Neural progenitor cell (in vitro differentiated cells): Measurements from ENCODE around the gene CAD.

Experiments
- EZH2 ChIP-seq: fragments of 200-600 bp; sonication (generic); IDR thresholded peaks from 2 replicates; pipeline ENCODE4 v1.6.1; 2017; ENCODE audit warnings: antibody characterized with exemption, mild to moderate bottlenecking, moderate library complexity
- EZH2phosphoT487 ChIP-seq: fragments of 200-600 bp; sonication (generic); IDR thresholded peaks from 2 replicates; pipeline ENCODE4 v1.6.1; 2017; ENCODE audit warnings: antibody characterized with exemption
- TF ChIP-seq, protein P1 (sequence below): fragments of 200-600 bp; sonication (generic); IDR thresholded peaks from 2 replicates; pipeline ENCODE4 v1.5.1; 2017; ENCODE audit warnings: antibody characterized with exemption, mild to moderate bottlenecking

DNA sequence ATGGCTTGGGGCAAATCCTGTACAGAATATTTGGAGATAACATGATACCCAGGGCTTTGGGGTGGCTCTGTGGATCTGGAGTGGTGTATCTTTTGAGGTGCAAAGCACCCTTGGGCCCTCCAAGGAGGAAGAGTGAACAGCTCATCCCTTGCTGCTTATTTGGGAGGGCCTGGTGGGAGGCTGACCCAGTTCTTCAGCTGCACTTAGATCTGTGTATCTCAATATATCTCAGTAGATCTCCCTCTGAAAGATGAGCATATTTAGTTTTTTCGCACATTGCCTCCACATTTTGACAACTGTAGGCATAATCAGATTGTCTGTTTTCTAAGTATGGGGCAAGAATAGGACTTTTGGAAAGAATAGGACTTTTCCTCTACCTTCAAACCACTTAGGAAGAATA is 67.8 kb downstream of the CAD start:
- TF ChIP-seq, protein P1, sequence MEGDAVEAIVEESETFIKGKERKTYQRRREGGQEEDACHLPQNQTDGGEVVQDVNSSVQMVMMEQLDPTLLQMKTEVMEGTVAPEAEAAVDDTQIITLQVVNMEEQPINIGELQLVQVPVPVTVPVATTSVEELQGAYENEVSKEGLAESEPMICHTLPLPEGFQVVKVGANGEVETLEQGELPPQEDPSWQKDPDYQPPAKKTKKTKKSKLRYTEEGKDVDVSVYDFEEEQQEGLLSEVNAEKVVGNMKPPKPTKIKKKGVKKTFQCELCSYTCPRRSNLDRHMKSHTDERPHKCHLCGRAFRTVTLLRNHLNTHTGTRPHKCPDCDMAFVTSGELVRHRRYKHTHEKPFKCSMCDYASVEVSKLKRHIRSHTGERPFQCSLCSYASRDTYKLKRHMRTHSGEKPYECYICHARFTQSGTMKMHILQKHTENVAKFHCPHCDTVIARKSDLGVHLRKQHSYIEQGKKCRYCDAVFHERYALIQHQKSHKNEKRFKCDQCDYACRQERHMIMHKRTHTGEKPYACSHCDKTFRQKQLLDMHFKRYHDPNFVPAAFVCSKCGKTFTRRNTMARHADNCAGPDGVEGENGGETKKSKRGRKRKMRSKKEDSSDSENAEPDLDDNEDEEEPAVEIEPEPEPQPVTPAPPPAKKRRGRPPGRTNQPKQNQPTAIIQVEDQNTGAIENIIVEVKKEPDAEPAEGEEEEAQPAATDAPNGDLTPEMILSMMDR, result no peak
- TF ChIP-seq EZH2 (no peak), EZH2phosphoT487 (no peak)
